HG02571 (cell line): ENCODE results near the gene TAB2.

Experiments used
- ATAC-seq: cut with Tn5 transposase; IDR thresholded peaks from one replicate; pipeline ENCODE4 v1.9.1; 2021; ENCODE audit warnings: mild to moderate bottlenecking, moderate library complexity; ENCODE audit not compliant: unreplicated experiment

The TAB2 gene

DNA sequence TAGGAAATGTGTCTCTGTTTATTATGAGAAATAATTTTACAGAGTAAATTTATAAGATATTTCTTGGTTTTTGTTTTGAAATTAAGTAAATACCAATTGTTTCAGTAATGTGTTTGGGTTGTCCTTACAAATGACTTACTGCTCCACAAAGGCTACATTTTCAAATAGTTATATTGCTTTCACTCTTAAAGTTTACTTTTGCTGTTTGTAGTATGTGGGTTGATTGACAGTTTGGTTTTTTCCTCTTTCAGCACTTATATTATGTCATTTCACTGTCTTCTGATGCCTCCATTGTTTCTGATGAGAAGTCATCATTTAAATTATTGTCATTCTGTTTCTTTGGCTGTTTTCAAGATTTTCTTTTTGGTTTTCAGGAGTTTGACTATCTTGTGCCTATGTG lies 47.7 kb downstream of the TAB2 start:
- no peak for ATAC-seq

DNA sequence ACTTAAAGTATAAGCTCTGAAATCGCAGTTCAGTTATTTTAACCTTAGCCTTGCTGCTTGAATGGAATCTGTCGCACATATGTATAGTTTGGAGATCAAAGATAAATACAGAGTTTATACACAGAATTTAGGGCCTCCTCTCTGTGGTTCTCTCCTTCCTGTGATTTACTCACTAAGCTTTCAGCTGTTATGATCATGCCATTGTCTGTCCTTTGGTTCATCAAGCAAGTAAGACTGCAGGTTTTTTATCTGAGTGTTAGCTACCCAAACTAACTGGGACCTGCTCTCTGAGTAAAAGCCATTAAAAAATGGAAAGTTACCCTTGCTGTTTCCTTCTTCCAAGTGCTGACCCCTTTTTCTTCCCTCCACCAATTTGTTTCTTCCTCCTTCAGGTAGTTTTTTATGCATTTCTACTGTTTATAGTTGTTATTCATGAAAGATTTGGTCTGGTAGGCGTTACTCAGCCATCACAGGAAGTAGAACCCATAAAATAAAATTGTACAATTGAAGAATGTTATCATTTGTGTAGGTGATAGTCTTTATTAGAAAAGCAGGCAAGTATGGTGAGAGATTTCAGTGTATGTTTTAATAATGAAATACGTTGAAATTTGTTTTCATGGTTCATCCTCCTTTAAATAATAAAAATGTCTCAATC lies 48.9 kb downstream of the TAB2 start:
- no peak for ATAC-seq

GRCh38 chr6:149368065-149368464 lies 50.6 kb downstream of the TAB2 start:
- no peak for ATAC-seq

GRCh38 chr6:149371154-149371553 lies 53.6 kb downstream of the TAB2 start:
- ATAC-seq, result no peak

GRCh38 chr6:149372062-149372461 lies 54.5 kb downstream of the TAB2 start:
- no peak for ATAC-seq

GRCh38 chr6:149373511-149373910 lies 56.0 kb downstream of the TAB2 start:
- no peak for ATAC-seq

- ATAC-seq, result no peak
These were observed 62.5 kb downstream of the TAB2 start for GRCh38 chr6:149379977-149380376.

- ATAC-seq, result no peak
These were observed 63.0 kb downstream of the TAB2 start for GRCh38 chr6:149380523-149380922.

- no peak for ATAC-seq
These were observed 65.9 kb downstream of the TAB2 start for GRCh38 chr6:149383371-149383770.

GRCh38 chr6:149384464-149384863 lies 67.0 kb downstream of the TAB2 start:
- no peak for ATAC-seq

DNA sequence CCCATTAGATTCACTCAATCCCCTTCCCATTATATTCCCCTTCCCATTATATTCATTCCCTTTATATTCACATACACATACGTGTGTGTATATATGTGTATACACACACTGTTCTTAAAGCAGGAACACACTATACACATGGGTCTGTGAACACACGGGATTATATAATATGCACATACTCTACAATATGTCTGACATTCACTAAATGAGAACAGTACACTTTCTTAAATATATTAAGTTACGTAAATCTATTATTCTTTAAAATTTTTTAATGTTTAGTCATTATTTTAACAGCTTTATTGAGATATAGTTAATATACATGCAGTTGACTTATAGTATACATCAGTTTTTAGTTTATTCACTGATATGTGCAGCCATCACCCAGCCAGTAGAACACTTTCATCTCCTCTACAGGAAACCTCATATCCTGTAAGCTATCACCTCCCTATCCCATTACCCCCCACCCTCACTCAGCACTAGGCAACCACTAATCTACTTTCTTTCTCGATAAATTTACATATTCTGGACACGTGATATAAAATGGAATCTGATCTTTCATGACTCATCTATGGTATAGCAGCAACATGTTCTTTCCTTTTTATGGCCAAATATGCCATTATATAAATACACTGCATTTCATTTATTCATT lies 68.6 kb downstream of the TAB2 start:
- ATAC-seq, result no peak

DNA sequence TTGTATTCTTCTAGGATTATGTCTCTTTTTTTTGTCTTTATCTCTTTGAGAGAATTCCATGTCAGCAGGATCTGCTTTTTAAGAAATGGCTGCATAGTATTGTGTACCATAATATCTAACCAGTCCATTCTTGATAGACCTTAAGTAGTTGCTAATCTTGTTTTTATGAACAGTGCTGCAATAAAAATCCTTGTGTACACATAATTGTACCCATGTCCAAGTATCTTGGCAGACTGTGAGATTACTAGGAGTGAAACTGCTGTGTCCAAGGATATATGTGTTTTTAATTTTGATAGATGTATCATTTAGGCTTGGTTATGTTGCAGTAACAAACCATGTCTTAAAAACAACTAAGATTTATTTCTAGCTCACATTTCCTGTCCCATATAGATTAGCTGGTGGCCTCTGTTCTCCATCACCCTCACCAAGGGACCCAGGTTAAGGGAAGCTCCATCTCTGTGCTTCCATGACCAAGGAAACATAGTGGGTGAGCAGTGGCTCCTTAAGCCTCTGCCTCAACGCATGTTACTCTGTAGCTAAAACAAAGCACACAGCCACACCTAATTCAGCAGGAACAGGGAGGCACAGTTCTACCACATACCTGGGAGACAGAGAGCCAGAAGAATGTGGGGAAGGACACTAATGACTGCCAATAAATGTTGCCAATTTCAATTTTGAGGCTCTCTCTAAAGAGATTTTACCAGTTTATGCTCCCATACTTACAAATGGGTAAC lies 70.4 kb downstream of the TAB2 start:
- no peak for ATAC-seq

DNA sequence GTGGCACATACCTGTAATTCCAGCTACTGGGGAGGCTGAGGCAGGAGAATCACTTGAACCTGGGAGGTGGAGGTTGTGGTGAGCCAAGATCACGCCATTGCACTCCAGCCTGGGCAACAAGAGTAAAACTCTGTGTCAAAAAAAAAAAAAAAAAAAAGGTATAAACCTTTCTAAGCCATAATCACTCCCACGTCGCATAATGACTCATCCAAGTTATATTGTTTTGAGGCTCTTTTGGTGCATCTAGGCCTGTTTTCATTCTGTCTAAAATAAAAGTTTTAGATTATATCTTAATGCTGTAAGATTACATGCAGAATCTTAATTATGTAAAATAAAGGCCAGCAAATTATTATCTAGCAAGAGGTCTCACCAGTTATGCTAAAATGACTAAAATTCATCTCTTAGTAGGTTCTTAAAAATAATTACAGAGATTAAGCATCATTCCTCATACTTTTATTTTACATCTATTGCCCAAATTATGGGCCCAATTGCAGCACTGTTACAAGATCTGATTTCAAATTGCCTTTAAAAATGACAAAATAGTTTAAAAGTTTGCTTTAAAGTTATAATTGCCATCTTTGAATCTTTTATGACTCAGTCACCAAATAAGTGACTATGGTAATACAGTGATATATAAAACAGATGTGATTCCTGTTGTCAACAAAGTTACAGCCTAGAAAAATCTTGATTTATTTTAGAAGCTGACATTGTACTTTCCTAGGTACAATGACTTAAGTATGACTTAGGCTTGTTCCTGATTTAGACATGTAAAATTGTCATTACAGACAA lies 72.2 kb downstream of the TAB2 start:
- ATAC-seq, result no peak

GRCh38 chr6:149392093-149392492 lies 74.6 kb downstream of the TAB2 start:
- no peak for ATAC-seq

DNA sequence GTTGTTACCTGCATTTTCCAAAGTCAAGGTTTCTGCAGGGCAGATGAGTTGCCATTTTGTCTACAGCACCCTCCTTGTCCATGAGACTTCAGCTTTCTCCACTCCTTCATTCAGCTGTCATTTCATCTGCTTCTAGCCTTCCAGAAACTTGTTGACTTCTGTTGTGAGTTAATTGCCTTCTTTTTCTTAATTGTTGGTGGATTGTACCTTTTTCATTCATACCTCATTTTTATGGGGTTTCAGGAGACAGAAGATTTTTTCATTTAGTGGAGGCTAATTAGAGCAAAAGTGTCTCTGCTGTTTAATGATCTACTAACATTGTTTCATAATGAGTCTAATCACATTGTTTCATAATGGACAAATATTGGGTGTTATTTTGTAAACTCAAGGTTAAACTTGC lies 75.0 kb downstream of the TAB2 start:
- no peak for ATAC-seq

GRCh38 chr6:149393002-149393679 lies 75.6 kb downstream of the TAB2 start:
- ATAC-seq, result no peak

DNA sequence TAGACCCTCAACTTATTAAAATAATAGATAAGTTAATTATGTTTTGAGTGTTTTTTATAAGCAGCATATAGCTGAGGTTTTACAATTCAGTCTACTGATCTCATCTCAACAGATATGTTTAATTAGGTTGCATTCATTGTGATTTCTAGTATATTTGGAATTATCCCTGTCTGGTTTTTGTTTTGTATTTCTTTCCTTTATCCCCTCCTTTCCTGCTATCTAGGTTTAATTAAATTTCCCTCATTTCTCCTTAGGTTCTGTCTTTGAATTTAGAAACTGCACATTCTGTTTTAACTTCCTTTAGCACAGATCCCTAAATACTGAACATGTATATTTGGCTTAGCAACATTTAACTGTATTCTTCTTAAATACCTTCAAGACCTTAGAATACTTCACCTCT lies 77.7 kb downstream of the TAB2 start:
- no peak for ATAC-seq

GRCh38 chr6:149397384-149397783 lies 79.9 kb downstream of the TAB2 start:
- no peak for ATAC-seq

- ATAC-seq, result no peak
These were observed 82.5 kb downstream of the TAB2 start, which contains the start of gene SUMO4 for GRCh38 chr6:149400050-149400449. SUMO4 (plus strand) TSS chr6:149400262; CDS start chr6:149400392, 130 bp downstream.

GRCh38 chr6:149403534-149403933 lies 86.0 kb downstream of the TAB2 start:
- ATAC-seq, result no peak
